CD4-positive, alpha-beta T cell treated with Interleukin-6 at 100 ng/mL for 8 hours (primary cell): ENCODE measurements around the gene FBXL15.

Experiments
- DNase-seq: peaks from one replicate; pipeline ENCODE4 v3.0.0-alpha.2; 2020; ENCODE audit warnings: mixed read lengths, low spot score

FBXL15 gene

DNA sequence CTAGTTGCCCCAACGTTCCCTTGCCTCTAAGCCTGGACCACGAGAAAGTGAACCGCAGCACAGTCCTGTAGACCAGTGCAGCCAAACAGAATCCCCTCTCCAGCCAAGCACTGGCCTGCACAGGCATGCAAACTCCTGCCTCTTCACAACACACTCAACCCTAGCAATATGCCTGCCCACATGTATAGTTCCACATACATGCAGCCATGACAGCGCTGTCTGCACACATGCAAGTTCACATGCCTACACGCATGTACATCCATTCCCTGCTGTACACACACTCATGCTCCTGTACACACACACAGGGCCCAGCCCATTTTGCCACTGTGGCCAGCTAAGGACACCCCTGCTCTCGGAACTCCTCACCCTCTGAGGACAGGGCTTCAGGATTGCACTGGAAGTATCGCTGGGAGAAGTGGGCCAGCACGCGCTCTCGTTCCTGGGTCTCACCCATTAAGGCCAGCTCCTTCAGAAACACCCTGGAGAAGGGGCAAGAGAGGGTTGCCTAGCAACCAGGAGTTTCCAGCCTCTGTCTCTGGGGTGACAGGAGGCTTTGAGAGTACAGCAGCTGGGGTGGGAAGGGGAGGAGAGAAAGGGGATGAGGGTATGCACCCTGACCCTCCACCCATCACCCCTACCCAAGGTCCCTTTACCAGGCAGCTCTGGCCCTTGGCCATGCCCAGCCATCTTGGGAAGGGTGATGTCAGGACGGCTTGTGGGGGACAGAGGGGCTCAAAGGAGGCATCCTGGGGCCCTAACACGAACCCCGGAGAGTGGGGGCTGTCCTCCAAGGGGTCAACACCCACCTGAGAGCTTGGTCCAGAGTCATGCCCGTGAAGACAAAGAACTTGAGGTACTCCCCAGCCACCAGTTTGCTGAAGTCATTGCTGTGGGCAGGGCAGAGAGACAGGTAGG is 9.0 kb upstream of the FBXL15 start:
- DNase-seq: no peak

DNA sequence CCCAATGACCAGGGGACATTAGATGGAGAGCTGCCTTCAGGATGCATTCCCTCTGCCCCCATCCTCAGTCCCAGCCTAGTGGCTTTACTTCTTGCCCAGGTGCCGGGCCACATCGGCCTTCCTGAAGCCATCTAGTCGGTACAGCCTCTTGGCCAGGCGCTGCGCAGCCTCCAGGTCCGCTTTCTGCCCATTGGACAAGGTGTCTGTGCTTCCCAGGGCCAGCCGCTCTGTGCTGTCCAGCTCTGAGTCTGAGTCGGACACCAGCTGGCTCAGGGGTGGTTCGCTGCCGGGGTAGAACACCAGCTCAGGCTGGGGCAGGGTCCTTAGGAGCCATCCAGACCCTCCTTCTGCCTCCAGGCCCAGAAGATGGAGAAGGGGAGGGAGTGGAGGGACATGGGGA is 8.3 kb upstream of the FBXL15 start:
- DNase-seq: no peak

DNA sequence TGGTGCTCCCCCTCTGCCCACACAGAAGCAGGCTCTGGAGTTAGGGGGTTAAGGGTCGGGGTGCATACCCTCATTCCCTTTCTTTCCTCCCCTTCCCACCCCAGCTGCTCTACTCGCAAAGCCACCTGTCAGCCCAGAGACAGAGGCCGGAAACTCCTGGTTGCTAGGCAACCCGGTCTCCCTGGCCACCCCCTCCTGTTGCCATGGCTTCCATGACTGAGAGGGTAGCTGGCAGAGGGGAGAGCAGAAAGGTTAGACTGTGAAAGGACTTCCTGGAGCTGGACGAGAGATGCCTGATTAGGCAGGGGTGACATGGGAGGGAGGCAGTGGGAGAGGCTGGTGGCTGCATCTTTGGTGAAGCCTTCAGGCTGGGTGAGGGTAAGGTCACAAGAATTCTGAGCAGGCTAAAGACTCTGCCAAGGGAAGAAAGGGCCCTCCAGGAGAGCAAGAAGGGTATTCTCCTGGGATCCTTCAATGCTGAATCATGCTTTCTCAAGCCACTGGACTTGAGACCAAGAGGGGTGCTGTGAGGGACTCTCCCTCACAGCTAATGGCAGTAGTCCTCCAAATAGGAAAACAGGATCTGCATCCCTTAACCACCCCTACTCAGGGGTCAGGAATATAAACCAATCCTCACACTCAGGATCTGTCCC is 7.5 kb upstream of the FBXL15 start:
- DNase-seq: peak; percentile 44

DNA sequence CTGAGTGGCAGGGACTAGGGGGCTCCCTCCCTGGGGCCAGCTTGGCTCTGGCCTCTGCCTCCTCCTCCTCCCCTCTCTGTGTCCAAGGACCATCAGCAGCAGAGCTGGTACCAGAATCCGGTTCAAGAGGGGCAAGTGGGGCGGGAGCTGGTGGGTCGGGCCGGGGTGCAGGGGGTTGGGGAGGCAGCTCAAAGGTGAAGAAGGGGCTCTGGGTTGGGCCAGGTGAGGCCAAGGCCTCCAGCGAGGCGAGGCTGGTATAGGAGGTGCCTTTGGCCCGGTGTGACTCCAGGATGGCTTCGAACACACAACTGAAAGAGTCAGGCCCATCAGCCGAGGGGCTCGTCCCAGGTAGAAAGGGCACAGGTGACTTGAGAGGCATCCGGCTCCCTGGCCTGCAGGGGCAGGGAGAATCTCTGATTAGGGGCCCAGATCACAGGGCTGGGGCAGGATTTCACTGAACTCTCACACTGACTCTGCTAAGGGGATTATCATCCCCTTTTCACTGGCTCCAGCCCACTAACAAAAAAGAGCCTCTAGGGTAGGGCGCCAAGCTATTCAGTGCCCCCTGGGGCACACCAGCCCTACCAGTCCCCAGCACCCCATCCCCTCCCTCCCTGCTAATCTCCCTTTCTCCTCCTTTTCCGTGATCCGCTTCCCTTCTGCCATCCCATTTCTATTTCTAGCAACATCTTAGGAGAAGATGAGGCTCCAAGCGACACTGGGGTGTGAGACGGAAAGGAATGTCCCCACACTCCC is 6.7 kb upstream of the FBXL15 start:
- DNase-seq: no peak

DNA sequence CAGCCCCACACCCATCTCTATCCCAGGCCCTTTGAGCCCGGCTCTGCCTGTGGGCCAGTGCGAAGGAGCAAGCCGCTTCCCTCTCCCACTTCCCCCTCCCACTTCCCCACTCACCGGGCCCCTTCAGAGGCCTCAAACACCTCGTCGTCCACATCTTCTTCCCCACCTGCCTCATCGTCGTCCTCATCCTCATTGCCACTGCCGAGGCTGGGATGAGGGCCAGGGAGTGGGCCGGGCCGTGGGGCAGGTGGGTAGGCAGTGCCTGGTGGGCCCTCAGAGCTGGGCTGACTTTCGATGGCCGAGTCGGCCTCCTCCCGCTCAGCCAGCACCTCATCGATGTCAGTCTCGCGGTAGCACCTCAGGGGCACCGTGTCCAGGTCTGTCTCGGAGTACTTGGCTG is 5.9 kb upstream of the FBXL15 start:
- DNase-seq: no peak

DNA sequence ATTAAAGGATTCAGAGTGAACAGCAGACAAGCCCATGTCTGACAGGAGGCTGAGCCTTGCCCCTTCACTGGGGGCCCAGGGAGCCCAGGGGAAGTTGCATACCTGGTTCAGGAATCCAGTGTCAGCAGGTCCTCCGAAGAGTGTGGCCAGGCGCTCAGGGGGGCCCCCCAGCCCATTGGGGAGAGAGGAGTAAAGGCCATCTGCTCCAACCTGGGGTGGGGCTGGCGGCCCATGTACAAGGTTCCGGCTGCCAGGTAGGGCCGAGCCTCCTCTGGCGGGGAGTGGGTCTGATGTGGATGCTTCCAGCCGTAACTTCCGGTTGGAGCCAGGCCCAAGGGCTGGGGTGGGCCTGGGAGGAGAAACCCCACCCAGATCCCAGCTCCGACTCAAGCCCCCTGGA is 4.4 kb upstream of the FBXL15 start:
- no peak for DNase-seq

DNA sequence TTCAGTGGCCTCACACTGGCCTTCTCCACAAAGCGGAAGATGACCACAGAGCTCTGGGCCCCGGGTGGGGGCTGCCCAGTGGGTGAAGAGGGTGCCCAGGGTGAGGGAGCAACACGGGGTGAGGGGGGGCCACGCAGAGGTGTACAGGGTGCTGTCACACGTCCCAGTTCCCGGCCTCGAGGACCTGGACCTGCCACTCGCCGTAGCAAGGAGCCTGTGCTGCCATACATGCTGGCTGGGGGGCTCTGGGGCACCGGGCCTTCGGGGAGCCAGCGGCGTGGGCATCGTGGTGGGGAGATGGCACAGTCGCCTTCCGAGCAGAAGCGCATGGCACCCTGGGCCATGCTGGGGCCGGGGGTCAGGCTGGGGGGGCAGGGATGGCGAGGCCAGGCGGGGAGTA is 3.9 kb upstream of the FBXL15 start:
- no peak for DNase-seq

DNA sequence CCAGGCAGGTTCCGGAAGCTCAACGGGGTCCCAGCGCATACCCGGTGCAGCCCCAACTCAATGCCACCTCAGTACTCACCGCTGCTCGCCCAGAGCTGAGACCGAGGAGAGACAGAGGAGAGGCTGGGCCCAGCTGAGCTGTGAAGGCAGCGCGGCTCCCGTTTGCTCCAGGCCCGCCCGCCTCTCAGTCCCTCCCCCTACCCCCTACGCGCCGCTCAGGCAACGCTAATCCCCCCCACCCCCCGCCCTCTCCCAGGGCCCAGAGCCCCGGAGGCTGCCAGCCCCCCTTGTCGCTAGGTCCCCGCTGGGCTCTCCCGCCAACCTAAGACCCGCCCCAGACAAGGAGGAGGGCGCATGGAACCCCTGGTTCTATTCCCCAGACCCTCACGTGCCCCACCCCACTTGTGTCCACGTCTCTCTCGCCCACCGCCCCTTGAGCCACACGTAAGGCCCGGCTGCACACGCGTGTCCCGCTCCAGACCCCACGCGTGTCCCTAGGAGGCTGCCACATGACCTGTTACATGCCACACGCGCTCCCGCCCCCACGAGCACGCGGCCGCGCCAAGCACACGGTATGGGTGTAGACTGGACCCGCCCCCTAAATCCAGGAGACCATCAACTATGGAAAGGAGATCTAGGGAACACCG is 1.9 kb upstream of the FBXL15 start, which contains the start of gene PSD:
PSD (minus strand) TSS at position 164 of the 647 bp plus-strand sequence. CDS start 1,747 bp downstream, outside the sequence.
- DNase-seq: no peak

DNA sequence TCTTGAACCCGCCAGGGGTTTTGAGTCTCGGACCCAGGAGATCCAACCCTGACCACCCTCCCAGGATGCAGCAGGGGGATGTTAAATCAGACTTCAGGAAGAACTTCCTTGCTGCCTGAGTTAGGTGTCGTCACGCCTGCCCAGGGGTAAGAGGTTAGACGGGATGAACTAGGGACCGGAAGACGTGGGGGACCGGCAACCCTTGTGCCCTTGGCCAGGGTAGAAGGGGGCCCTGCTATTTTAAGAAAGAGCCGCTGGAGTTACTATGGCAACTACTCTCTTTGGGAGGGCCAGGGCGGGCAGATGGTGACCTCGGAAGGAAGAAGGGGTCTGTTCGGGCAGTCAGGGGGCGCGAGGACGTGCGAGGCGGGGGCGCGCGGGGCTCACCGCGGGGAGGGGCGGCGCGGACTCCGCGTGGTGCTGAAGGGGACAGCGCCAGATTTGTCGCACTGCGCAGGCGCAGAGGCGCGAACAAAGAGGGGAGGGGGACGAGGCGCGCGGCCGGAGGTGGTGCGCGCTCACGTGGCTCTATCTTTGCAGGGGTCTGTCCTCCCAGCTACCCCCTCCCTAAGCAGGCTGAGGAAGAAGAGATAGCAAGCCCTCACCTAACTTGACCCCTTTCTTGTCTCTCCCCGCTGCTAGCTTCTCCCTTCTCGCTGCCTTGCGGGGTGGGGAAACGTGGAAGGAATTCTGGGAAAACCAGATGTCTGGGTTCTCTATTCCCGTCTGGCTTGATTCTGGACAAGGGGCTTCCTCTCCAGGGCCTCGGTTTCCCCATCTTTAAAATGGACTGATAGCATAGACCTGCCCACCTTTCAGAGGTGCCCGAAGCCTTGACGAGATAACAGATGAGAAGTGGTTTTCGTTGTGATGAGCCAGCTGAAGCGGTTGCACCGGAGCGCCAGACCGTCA is 1.1 kb upstream of the FBXL15 start:
- peak; percentile 59 for DNase-seq

DNA sequence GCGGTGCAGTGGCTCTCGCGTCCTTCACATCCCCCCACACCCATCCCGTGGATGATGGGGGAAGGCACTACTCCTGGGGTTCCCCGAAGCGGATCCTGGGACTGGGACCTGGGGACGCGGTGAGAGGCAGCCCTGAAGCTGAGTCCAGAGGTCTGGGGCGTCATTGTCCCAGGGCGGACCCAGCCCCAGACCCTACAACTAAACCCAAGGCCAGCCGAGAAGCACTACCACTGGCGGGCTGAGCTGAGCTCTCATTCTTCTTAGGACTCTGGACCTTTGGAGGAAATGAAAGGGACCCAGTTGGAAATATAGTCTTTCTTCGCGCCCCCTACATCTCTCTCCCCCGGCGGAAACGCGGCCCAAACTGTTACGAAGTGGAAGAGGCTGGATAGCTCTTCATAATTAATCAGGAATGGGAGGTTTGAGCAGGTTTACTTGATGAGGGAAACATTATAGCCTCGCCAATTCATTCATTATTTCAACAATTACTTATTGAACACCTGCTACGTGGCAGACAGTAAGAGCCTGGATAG is 389 bp upstream of the FBXL15 start:
- no peak for DNase-seq

DNA sequence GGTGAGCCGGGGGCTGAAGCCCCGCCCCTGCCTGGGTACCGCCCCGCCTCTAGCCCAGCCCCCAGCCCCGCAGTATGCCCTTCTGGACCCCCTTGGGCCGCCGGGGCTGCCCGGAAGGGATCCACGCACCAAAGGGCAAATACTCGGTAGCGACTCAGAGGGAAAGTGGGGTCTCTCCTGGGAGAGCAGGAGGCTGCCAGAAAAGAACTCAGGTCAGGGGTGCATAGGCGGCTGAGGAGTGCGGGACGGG is 796 bp downstream of the FBXL15 start:
- no peak for DNase-seq

DNA sequence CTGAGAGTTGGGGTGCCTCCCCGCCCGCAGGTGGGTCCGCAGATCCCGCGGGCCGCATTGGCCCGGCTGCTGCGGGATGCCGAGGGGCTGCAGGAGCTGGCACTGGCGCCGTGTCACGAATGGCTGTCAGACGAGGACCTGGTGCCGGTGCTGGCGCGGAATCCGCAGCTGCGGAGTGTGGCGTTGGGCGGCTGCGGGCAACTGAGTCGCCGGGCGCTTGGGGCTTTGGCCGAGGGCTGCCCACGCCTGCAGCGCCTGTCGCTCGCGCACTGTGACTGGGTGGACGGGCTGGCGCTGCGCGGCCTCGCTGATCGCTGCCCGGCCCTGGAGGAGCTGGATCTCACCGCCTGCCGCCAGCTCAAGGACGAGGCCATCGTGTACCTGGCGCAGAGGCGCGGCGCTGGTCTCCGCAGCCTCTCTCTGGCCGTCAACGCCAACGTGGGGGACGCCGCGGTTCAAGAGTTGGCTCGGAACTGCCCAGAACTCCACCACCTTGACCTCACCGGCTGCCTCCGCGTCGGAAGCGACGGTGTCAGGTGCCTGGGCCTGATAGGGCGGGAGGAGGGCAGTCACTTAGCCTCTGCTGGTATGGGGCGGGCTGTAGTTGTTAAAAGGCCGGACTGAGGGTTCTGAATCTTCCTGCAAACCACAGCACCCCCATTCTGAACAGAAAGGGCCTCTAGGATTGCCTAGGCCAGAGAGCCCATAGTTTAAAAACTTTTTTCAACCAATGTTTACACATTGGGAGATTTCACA is 1.3 kb downstream of the FBXL15 start:
- no peak for DNase-seq

DNA sequence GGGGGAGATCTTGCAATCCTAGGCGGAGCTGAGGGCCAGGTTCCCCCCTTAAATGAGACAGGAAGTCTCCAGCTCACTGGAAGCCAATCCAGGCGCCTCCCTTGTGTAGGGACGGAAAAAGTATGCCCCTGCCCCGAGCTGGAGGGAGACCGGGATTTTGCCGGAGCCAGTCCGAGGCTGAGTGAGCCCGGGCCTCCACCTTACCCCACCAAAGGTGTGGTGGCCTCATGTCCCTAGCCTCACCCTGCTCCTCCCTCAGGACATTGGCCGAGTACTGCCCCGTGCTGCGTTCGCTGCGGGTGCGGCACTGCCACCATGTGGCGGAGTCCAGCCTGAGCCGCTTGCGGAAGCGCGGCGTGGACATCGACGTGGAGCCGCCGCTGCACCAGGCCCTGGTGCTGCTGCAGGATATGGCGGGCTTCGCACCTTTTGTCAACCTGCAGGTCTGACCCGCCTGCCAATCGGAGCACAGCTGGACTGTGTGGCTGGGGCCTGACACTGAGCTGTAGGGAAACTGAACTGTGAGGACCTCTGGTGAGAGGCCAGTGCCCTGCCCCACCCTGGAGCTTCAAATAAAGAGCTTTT is 2.0 kb downstream of the FBXL15 start:
- DNase-seq: peak; percentile 41

DNA sequence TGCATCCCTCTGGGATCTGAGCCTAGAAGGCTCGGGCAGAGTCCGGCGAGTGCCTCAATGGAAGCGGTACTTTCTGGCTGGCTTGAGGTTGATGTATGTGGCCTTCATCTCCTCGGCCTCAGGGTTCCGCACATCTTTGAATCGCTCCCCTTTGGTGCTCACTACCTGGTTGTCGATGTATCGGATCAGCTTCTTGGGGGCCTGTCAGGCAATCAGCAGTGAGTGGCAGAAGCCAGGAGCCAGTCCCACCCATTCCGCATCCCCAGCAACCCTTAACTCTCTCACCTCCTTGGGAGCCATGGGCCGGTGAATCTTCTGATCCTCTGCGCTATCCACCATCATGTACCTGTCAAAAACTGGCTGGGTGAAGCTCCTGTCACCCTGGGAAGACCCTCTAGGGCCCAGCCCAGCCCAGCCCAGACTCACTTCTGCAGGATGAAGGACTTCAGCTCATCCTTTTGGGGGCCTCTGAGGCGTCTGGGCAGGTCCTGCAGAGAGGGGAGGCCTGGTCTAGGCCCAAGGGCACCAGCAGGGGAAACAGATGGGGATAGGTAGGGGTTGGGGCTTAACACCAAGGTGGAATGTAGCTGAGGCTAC is 2.8 kb downstream of the FBXL15 start:
- no peak for DNase-seq

DNA sequence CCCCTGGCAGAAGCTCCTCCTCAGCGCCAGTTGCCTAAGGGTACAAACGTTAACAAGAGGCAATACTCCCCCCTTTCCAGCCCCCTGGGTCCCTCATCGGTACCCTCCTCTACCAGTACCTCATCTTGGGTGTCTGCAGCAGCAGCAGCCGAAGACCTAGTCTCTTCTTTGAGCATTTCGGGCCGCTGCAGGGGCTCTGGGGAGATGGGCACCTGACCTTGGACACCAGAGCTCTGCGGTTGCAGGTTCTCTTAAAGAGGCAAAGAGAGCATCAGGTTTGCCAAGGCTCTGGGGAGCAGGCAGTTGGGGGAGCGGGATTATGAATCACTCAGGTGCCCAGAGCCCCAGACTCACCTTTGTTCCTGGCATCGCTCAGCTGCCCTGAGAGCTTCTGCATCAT is 3.5 kb downstream of the FBXL15 start:
- DNase-seq: no peak

DNA sequence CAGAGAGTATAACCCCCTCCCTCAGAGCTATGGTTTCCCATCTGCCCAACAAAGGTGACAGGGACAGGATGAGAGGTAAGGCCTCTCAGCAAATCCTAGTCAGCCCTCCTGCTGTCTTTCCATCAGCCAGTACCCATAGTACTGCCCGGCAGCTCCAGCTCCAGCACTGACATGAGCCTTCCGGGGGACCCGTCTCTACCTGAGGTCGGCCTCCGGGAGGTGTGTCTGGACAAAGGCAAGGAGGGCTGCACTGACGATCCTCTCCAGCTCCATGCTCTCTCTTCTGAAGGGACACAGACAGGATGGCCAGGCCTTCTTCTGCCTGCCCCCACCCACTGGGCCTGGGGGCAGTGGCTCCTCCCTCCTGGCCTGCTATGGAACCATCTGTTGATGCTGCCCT is 4.3 kb downstream of the FBXL15 start:
- no peak for DNase-seq

DNA sequence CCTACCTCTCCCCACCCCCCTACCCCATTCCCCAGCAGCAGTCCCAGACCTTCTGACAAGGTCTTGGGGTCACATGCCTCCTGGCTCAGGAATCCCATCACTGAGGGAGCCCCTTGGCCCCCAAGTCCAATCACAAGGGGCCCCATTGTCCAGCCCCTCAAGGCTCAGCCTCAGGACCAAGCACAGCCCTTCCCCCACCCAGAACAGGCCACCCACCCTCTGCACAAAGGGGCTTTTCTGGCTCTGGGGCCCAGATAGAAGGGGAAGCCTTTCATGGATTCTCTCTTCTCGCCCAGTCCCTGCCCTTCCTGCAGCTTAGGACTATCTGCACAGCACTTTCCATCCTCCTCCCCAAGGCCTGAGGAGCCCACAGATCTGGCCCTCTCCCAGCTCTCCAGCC is 4.8 kb downstream of the FBXL15 start:
- no peak for DNase-seq

DNA sequence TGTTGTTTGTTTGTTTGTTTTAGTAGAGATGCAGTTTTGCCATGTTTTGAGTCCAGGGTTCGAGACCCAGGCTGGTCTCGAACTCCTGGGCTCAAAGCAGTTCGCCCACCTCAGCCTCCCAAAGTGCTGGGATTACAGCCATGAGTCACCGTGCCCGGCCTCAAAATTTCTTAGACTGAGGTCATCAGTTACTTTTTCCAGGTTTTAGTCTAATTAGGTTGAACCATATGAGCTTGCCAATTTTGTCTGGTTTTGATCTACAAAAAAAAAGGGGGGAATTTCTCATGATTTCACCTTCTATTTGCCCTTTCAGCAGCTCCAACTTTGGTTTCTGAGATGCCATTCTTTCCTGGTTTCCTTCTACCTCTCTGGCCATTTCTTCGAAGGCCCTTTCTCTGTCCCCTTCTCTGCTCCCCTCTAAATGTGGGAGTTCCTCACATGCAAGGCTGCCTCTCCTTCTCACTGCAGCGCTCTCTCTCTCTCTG is 6.2 kb downstream of the FBXL15 start:
- no peak for DNase-seq

DNA sequence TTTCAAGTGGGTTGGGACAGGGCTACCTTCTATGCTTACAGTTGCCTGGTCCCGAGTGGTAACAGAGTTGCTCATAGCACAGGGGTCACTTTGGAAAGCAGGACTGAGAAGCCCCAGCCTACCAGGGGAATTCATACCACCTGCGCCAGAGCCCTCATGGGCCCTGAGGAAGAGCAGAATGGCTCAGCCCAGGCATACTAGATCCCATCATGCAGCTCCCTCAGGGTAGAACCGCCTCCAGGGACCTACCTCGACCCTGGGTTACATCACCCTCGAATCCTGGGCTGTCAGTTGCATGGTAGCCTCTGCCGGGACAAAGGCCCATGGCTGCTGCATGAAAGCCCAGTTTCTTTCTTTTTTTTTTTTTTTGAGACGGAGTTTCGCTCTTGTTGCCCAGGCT is 8.8 kb downstream of the FBXL15 start:
- DNase-seq: no peak
